ENCODE results near the gene TMEM80.
"Not testable (repeated sequence)": the region's sequence is repeated elsewhere in the genome, so short reads cannot be mapped to it uniquely, and the experiment has no call there.

The TMEM80 gene

DNA sequence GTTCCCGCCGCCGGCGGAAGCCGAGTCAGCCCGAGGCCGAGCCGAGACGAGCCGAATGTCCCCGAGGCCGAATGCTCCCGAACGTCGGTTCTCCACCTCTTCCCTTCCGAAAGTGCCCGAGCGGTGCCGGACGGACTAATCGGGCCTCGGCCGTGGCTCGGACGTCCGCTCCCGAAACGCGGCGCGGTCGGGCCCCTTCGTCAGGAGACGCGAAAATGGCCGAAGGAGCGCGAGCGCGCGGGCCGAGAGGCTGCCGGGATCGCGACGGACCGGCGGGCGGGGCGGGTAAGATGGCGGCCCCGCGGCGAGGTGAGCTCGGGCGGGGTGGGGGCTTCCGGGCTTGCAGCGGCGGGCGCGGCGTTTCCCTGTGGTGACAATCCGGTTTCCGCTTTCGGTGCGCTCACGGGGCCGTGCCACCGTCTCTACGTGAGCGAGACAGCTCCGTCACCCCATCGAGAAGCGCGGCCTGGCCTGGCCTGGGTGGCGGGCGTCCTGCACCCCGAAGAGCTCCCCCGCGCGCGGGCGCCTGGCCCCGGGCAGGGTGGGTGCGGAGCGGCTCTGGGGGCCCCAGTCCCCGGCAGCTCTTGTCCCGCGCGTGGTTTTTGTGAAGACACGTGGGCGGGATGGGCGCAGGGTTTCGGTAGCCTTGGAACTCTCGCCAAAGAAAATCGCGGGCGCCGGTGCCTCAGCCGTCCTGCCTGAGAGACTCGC is at the start of gene TMEM80:
Gene TMEM80 (plus strand): TSS at position 279 of the 711 bp plus-strand sequence. CDS start 12 bp downstream, at position 291.
- peak; percentile 97 to 99 for DNase-seq

DNA sequence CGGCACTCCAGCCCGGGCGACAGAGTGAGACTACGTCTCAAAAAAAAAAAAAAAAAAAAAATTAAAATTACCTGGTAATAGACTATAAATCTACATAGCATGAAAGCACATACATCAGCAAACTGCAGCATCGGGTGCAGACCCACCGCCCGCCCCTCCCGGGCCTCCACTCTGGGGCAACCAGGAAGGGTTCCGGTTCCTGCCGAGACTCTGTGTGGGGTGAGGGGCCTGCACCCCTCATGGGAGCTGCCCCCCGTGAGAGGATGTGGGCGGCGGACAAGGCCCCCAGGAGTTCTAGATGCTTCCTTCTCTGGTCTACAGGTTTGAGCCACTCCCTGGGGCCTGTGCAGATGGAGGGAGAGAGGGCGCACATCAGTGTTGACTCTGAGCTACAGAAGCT is 49.4 kb upstream of the TMEM80 start:
- DNase-seq, result no peak

DNA sequence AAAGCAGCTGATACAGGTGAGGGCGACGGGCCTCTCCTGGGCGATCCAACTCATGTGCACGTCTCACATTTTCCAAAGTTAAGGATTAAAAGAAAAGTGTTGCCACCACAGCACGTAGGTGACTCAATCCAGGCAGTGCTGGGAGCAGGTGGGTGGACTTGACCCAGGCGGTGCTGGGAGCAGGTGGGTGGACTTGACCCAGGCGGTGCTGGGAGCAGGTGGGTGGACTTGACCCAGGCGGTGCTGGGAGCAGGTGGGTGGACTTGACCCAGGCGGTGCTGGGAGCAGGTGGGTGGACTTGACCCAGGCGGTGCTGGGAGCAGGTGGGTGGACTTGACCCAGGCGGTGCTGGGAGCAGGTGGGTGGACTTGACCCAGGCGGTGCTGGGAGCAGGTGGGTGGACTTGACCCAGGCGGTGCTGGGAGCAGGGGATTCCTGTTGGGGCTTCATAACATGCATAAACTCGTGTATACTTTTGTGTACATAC is 47.9 kb upstream of the TMEM80 start:
- DNase-seq, result not testable (repeated sequence)

DNA sequence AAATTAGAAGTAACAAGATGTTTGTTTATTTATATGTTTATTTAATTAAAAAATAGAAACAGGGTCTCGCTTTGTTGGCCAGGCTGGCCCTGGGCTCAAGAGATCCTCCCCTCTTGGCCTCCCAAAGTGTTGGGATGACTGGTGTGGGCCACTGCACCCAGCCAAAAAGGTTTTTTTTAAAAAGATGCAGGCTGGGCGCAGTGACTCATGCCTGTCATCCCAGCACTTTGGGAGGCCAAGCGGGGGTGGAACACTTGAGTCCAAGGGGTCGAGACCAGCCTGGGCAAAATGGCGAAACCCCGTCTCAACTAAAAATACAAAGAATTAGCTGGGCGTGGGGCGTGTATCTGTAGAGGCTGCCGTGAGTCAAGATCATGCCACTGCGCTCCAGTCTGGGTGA is 45.1 kb upstream of the TMEM80 start:
- DNase-seq, result no peak

DNA sequence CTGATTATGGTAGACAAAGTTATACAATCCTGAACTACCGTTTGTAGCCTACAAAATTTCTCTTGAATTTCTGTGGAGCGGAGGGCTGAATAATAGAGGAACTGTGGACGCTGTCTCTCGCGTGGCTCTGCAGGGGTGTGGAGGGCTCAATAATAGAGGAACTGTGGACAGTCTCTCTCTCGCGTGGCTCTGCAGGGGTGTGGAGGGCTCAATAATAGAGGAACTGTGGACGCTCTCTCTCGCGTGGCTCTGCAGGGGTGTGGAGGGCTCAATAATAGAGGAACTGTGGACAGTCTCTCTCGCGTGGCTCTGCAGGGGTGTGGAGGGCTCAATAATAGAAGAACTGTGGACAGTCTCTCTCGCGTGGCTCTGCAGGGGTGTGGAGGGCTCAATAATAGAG is 42.5 kb upstream of the TMEM80 start:
- DNase-seq, result not testable (repeated sequence)

DNA sequence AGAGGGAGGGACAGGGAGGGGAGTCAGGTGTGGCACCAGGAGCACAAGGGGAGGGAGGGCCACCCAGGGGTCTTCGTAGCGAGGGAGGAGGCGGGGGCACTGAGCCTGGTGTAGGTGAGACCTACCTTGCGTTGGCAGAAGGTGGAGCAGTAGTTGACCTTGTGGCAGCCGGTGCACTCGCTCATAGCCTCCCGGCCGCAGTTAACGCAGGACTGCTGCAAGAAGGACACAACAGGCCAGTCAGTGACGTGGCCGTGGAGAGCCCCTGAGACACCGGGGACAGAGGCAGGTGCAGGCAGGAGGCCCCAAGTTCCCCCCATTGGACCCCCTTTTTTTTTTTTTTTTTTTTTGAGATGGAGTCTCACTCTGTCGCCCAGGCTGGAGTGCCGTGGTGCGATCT is 41.8 kb upstream of the TMEM80 start:
- DNase-seq, result no peak

DNA sequence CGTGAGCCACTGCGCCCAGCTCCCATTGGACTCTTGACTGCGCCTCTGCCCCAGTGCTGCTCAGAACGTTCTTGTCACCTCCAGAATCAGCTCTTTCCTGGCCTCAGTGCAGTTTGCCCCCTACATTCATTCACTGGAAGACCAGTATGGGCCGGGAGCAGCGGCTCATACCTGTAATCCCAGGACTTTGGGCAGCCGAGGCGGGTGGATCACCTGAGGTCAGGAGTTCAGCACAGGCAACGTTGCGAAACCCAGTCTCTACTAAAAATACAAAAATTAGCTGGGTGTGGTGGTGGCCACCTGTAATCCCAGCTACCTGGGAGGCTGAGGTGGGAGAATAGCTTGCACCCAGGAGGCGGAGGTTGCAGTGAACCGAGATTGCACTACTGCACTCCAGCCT is 41.2 kb upstream of the TMEM80 start:
- DNase-seq, result not testable (repeated sequence)

DNA sequence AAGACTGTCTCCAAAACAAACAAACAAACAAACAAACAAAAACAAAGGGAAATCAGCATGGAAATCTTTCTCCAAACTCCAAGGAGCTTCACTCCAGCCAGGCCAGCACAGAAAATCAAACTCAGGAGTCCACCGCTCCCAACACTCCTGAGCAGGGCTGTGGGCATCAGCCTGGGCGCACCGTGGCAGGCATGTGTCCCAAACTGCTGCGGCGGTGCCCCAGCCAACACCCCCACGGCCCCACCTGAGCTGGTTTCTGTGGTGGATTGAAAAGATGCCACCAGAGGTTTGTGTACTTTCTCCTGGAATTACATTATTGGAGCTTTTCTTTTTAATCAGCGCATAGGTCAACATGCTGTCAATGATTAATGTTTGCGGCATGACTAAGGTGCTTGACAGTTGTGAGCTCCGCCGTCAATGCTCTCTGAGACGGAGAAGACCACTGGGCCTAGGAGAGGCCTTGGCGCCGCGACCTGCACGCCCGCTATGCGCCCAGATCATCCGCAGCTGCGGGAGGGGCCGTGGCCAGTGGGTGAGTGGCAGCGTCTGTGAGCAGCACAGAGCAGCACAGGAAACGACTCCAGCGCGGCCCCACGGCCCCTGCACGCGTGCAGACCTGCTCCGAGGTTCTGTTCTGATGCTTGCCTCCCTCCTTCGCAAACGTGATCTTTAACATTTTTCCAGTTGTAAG is 40.4 kb upstream of the TMEM80 start:
- no peak for DNase-seq

DNA sequence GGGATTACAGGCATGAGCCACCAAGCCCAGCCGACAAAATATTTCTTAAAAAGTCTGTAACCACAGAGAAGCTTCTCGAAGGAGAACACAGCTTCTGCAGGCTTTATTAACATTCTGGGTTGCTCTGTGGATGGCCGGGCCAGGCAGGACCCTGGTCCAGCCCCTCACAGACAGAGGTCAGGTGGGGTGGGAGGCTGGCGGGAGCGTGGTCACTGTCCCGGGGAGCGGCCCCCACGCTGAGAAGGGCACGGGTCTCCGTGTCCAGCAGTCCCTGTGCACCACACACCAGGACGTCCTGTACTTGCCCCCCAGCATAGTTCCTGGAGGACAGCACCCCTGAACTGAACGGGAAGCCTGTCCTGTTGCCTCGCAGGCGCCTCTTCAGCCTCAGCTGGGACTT is 39.2 kb upstream of the TMEM80 start:
- DNase-seq, result no peak

DNA sequence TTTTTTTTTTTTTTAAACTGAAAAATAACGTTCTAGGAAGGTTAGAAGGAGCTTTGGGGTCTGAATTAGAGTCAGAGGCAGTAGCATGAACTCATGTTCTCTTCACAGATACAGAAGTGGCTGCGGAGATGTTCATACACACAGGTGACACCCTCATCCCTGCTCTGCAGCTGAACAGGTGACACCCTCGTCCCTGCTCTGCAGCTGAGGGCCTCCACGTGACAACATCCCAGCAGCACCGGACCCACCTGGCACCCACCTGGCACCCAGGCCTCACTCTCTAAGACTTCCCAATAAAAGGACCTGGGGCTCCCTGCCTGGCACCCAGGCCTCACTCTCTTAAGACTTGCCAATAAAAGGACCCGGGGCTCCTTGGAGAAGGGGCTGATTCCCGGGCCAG is 38.8 kb upstream of the TMEM80 start:
- no peak for DNase-seq

DNA sequence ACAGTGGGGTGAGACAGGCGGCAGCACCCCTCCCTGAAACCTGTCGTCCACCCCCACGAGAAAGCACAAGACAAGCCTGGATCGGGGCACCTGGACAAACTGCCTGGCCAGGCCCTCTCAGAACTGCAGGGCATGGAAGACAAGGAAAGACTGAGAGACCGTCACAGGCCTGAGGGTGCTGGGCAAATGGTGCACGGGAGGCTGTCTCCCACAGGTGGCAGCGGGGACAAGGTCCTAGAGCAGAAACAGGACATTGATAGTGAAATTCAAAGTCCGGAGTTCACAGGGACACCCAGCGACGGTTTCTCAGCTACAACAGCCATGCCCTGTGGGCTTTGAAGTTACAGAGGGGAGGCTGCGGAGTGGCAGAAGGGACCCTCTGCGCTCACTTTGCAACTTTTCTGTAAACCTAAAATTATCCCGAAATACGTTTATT is 37.9 kb upstream of the TMEM80 start:
- no peak for DNase-seq

DNA sequence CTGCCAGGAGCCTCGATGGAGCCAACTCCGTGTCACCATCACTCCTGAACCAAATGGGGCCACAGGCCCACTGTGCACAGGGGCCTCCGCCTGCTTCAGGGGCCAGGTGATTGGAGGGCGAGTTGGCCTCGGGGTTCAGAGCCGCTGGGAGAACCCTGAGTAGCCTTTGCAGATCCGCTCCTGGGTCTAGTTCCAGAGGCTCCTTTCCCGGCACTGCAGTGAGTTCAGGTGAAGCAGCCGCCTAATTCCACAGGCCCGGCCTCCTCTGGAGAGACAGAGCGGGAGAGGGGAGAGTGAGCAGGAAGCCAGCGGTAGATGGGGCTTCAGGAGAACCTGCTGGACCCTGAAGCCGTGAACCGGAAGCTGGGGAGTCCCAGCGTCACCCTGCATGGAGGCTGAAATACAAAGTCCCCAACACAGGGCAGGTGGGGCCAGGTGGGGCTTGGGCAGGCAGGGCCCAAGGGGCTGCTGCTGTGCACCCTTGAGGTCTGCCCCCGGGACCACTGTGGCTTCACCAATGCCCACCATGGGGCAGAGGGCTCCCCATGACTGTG is 36.0 kb upstream of the TMEM80 start:
- DNase-seq, result no peak

DNA sequence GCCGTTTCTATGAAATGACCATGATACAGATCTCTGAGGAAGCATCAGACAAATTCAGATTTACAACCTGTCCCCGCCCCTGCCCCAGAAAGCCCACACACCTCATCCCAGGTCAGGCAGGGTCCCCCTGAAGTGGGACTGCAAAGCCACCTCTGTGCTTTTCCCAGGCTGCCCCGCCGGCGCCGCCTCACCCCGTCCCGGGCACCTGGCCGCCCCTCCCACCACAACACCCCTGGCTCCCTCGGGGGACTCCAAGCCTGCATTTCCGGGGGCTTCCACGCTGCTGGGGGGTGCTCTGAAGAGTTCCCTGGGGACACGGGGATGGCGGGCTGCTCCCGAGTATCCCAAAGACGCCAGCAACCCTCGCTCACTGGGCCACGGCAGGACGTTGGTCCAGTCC is 35.3 kb upstream of the TMEM80 start:
- no peak for DNase-seq

DNA sequence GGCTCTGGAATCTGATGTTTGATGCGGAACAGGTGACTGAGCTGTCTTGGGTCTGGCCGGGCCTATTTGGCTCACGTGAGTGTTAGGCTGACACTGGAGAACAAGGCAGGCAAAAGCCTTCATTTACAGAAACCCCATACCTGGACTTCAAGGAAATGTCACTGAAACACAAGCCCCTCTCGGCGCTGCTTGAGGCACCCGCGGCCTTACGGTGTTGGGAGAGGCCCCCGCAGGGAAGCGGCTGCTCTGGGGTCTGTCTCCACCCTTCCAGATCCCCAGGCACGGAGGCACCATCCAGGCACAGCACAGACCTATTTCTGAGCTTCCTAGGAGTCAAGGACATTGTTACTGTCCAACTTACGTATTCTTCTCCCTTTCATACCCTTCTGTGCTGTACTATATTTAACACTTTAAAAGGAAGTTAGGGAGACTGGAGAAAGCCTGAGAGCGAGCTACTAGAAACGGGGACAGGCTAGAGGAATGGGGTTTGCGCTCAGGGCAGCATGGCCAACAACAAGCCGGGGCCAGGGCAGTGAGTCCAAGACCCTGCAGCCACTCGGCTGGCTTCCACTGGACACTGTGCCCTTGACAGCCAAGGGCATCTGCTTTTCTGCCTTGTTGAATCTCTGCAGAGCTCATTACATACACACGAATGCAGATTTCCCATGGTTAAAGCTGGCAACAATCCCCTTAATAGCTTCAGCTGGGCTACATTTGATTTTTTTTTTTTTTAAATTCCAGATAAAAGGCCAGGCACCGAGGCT is 34.8 kb upstream of the TMEM80 start:
- DNase-seq, result no peak

DNA sequence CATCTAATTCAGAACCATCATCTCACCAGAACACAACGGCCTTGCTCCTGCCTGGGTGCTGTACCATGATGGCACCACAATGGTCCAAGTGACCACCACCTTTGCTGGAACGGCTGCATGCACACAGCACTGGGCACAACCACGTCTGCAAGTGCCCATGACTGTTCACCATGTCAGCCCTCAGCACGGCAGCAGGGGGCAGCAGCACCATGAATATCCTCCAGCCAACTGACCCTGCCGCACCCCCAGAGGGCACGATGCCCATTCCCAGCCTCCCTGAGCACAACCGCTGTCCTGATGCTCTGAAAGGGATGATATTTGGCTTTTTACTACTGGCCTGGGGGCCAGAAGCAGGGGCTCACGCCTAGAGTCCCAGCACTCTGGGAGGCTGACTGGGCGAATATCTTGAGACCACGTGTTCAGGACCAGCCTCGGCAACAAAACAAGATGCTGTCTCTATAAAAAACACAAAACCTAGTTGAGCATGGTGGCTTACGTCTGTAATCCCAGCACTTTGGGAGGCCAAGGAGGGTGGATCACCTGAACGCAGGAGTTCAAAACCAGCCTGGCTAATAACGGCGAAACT is 32.8 kb upstream of the TMEM80 start:
- no peak for DNase-seq

DNA sequence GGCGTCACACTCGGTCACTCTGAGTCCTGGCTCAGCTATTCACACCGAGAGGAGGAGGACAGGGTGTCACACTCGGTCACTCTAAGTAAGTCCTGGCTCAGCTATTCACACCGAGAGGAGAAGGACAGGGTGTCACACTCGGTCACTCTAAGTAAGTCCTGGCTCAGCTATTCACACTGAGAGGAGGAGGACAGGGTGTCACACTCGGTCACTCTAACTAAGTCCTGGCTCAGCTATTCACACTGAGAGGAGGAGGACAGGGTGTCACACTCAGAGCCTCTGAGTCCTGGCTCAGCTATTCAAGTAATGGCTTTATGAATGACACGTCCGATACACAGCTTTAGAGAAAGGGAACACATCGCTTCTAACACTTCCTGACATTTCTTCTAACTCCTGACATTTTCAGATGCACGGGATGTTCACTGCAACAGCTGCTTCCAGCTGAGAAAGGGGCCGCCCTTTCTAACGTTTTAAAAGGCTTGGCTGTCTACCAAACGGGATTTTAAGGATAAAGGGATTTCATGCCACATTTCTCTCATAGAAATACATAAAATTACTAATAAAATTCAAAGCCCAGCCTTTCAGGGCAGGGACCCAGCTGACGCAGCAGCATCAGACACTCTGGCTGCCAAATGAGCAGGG is 30.4 kb upstream of the TMEM80 start:
- DNase-seq, result no peak

DNA sequence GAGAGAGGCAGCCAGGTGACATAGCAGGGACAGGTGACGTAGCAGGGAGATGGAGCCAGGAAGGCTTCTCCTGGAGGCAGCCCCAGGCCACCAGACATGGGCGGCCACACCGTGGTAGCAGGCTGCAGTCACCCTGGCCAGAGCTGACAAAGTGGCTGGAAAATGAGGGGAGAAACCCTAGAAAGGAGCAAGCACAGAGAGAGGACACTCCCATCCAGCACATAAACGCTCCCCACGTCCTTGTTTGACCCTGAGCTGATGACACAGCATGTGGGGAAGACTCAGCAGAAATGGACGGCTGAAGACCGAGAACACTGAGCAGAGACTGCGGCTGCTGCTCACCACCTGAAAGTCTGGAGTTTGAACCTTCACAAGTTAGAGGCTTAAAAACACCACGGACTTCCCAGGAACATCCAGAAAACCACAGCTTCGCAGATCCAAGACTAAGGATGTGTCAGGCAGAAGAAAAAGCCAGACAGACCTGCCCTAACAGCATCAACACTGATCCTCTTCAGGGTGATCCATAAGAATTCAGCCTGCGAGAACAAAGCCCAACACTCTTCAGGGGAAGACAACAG is 29.8 kb upstream of the TMEM80 start:
- DNase-seq, result no peak

DNA sequence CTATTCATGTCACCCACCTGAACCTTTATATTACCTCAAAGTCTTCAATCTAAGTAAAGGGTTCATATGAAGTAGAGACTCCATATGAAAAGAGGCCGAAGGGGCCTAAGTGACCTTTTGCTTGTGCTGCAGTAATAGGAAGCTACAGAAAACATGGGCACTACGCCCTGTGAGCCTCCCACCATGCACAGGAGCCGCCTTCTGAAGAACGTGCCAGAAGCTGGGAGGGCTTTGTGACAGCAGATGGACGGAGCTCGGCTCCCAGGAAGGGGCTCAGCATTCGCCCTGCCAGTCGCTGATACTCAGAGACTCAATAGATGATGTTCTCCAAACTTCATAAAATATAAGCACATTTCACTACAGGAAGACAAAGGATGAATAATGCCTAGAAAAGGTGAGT is 21.8 kb upstream of the TMEM80 start:
- DNase-seq, result no peak

DNA sequence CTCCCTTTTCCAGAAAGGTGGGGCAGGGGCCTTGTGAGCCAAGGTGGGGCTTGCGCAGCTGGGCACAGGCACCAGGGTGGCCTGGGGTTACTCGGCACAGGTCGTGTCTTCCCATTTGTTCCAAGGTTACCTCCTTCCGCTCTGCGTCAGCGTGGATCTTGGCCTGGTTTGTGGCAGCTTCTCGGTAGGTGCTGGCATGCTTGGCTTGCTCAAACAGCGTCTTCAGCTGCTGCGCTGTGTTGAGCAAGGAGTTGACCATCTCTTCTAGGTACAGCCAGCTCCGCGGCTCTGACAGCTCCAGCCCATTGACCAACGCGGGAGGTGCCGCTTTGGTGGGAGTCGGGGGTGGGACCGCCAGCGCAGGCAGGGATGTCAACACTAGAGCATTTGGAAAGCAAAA is 21.2 kb upstream of the TMEM80 start:
- DNase-seq, result no peak

DNA sequence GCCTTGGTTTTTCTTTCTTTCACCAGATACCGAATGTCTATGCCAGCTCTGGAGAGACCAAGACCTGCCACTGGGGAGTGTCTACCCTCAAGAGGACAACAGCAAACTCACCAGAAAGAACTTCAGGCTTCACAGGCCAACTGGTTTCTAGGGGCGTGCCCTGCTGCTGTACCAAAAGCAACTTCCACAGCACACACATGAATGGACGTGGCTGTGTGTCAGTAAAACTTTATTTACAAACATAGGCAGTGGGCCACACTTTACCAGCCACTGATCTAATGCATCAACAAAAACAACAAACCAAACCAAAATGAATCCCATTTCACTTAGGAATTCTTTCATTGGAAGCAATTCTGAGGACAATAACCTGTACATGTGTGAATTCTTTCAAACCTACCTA is 17.3 kb upstream of the TMEM80 start:
- no peak for DNase-seq

DNA sequence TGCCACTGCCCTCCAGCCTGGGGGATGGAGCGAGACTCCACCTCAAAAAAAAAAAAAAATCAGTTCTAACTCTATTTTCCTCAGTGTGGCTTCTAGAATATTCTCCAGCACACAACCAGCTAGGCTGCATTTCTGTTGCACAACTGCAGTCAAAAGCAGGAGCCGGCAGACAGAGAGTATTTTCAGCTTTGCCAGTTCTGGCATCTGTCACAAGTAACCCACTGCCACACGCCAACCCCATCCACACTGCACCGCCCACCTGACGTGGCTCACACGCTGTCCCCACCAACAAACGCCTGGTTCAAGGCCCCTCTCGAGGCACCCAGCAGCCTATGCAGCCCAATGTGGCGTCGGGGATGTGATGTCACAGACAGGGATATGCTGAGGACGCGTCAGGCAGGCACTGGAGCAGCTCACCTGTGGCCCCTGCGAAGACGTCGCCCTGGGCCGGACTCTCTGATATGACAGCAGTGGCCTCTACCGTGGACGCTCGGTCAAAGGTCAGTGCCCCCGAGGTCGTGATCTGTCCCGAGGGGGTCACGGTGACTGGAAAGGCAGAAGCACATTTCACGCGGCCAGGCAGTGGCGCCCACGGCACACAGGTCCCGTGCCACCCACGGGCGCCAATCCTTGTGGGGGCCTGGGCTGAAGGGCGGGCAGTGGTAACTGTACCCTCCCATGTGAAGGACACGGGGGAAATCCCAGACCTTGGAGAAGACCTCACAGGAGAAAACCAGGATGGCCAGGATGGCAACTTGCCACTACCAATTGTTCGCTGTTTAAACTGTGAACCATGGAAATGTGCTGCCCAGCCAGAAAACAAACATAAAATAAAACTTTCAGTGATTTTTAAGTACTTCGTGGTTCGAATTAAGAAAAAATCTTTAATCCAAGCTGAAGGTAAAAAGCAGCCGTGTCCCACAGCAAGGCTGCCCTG is 16.1 kb upstream of the TMEM80 start:
- no peak for DNase-seq

All from NCI-H187 (cell line).